Camera-type eye (tissue), 1 donor: ENCODE measurements around the gene TFEB. TPM values are rescaled to one million over a fixed set of nuclear protein-coding genes. Genes with fewer than 3 reads are reported as not detected.

Experiments used
- total RNA-seq: library from RNA; depleted of rRNA; stranded (reverse); fragments of >200 nt; gene quantifications from one replicate; pipeline ENCODE4 v1.2.3, GENCODE V29; 2014

The TFEB gene
- total RNA-seq = 9.2 TPM

DNA sequence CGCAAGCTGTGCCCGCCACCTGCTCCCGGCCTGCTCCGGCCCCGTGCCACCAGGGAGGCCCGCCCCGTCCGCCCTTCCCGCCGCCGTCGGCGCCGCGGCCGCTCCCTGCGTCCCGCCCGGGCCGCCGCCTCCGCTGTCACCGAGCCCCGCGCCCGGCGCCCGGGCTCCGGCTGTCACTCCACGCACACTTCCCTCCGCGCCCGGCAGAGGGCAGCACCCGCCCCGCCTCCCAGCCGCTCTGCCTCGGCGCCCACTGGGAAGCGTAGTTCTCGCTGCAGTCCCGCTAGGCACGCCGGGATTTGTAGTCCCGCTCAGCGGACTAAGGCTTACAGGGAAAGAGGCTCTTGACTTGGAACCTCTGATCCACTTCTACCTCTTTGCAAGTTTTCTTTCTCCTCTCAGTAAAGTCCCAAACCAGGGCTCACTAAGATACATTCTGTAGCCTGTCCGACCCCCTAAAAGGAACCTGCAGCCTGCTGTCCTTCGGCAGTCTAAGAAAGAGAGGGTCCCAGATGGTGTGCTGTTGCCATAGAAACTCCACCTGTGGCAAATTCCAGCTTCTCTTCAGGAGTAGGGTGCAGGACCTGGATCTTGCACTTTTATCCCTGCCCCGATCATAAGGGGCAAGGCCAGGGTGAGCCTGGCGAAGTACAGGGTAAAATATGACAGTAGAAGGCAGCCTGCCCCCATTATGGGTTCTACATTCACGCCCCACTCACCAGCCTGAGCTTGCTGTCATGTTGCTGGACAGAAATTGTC, at the start of gene TFEB:
Gene TFEB, minus strand, starts transcription at position 182 of the 759 bp plus-strand sequence. CDS start 44,395 bp downstream, outside the sequence.

DNA sequence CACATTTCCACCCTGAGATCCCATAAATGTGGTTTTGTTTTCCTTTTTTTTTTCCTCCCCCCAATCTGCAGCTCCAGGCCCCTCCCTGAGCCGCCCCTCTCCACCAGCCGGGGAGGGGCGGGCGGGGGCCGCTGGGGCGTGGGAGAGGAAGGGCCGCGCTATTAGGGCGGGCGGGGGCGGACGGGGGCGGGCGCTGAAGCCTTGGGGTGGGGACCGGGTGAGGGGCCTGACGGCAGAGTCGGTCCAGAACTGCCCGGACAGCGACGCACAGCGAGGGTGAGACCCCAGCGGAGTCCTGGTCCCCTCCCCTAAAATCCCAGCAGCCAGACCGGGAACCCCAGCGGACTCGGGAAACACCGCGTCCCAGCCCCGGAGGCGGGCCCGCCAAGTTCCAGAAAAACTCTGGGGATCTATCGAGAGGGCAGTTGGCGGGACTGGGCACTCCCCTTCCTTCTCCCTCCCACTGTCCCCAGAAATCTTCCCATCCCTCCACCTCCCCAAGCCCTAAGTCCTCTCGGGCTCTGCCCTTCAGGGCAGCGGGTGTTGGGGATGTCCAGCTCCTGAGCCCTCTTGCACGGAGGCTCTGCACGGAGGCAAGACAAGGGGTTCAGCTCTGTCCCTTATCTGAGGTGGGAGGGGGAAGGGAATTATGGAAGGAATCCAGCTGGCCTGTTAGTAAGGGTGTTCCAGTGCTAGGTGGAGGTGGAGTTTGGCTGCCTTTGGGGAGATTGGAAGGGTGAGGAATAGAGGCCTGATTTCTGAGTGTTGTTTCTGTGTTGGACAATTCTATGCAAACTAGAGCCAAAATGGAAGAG, 45.4 kb upstream of the TFEB start, which contains the start of gene PRICKLE4:
Gene PRICKLE4, plus strand, starts transcription at position 232 of the 815 bp plus-strand sequence. CDS start 2,692 bp downstream, outside the sequence.

DNA sequence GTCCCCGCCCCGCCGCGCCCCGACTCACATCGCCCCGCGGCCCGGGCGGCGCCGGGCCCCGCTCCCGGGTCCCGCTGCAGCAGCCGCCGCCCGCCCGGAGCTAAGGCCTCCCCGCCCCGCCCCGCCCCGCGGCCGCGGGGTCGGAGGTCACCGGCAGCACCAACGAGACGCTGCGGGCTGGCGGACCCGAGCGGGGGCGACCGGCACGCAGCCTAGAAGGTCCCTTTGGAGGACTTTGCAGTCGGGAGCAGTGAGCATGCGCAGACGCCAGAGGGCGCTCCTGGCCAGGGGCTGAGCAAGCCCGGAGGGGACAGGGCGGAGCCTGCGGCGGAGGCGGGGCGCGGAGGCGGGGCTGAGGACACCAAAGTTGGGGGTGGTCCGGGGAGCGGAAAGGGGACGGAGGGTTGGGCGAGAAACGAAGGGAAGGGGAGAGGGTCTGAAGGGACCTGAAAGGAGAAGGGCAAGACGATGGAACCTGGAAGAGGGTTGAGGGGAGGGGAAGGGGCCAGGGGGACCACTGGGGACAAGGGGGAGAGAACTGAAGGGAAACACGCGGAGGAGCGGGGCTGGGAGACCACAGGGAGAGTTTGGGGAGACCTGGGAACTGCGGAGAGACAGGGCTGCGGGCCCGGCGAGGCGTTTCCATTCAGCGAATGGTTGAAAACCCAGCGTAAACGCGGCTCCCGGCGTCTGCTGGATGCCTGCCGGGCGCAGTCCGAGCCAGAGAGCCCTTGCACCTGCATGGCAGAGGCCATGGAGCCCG, 44.6 kb upstream of the TFEB start, which contains the start of gene FRS3:
Gene FRS3, minus strand, starts transcription at position 113 of the 763 bp plus-strand sequence. CDS start 2,913 bp downstream, outside the sequence.

DNA sequence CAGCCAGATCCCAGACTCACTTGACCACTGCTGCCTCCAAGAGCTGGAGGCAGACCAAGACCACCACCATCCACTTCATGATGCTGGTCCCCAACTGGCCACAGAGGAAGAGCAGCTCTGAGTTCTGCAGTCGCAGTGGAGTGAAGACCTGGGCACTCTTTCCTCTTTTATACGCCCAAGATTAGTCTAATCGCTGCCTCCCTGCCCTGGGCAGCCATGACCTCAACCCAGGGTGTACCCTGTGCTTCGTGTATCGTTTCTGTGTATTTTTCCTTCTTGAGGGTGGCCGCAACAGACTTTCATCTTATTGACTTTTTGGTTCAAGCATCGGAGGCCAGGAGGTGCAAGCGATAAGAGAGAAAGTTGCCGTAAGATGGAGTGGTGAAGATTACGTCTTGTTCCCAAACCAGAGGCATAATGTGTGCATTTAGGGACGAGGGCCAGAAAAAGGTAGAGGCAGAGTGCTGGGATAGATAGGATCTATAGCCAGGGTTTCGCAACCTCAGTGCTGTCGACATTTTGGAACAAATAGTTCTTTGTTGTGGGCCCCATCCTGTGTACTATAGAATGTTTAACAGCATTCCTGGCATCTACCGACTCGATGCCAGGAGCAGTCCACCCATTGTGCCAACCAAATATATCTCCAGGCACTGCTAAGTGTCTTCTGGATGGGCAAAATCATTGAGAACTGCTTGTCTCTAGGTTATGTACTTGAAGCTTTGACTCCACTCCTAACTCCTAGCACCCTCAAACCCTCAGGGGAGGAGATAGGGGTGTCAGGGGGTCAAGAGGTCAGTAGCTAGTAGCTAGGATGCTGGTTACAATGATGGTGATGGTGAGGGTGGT, 12.1 kb upstream of the TFEB start, which contains the start of gene PGC:
Gene PGC, minus strand, starts transcription at position 142 of the 846 bp plus-strand sequence. Its CDS starts 63 bp downstream, at position 79.

DNA sequence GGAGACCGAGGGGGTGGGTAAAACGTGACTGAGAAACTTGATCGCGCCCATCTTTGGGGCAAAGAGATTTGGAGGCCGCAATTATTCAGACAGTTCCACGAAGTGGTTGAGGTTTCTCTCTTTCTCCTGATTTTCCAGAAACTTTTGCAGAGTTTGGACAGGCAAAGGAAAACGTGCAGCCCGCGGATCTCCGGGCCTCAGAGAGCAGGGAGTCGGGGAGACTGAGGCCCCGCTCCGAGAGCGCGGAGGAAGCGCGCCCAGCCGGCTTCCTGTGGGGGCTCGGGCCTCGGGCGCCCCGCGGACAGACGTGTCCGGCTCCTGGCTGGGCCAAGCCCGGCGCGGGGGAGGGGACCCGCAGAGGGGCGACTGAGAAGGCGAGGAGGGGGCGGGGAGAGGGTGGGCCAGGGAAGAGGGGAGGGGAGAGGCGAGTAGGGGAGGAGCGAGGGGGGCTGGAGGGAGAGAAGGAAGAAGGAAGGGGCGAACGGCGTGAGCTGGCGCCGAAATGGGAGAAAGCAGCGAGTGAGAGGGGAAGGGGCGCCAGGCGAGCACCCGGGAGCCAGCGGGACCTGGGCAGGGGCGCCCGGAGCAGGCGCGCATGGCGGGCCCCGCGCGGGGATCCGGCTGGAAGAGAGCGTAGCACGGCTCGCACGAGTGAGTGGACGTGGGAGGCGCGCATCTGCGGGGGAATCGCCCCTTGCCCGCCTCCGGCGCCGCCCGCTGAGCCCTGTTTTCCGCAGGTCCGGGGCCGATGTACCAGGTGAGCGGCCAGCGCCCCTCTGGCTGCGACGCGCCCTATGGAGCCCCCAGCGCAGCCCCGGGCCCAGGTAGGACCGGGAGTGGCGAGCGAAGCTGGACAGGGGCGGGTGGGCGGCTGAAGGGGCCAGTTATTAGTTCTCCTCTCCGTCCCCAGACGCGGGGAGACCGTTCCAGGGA, 97.1 kb downstream of the TFEB start, which contains the start of gene MDFI:
Gene MDFI, plus strand, starts transcription at position 467 of the 933 bp plus-strand sequence. Its CDS starts 282 bp downstream, at position 749.

Other genes starting within 250 kb of the TFEB start
- 7.3 TPM for gene FOXP4, start 189.2 kb downstream of the TFEB start, total RNA-seq
- 30.1 TPM for gene MDFI, start 97.1 kb downstream of the TFEB start, total RNA-seq
- not detected for gene PGC, start 11.8 kb upstream of the TFEB start, total RNA-seq
- gene FRS3, start 44.3 kb upstream of the TFEB start, total RNA-seq = 5.5 TPM
- gene PRICKLE4, start 45.2 kb upstream of the TFEB start, total RNA-seq = 4.1 TPM
- 75.8 TPM for gene TOMM6, start 52.1 kb upstream of the TFEB start, total RNA-seq
- 21.3 TPM for gene USP49, start 159.8 kb upstream of the TFEB start, total RNA-seq
- 24.9 TPM for gene MED20, start 185.5 kb upstream of the TFEB start, total RNA-seq
- gene BYSL, start 185.9 kb upstream of the TFEB start, total RNA-seq = 15.6 TPM
- 17.9 TPM for gene CCND3, start 206.2 kb upstream of the TFEB start, total RNA-seq